Left ventricle myocardium inferior (tissue), 1 donor: ENCODE data around the gene PTPN3. TPM values are rescaled to one million over a fixed set of nuclear protein-coding genes. Genes with fewer than 3 reads are reported as not detected.

Source experiments
- DNase-seq: peaks from one replicate; pipeline ENCODE4 v3.0.0-alpha.2; 2020
- H3K27ac ChIP-seq: fragments of 200-600 bp; replicated peaks from 2 replicates; pipeline ENCODE4 v1.8.0; 2021
- H3K27me3 ChIP-seq: fragments of 200-600 bp; 2 replicates; pipeline ENCODE4 v1.8.0; 2021; ENCODE audit warnings: low read depth
- H3K36me3 ChIP-seq: fragments of 200-600 bp; 2 replicates; pipeline ENCODE4 v1.8.0; 2021
- H3K4me1 ChIP-seq: fragments of 200-600 bp; 2 replicates; pipeline ENCODE4 v1.8.0; 2021
- H3K4me3 ChIP-seq: fragments of 200-600 bp; 2 replicates; pipeline ENCODE4 v1.8.0; 2021; ENCODE audit warnings: mild to moderate bottlenecking, moderate library complexity
- H3K9me3 ChIP-seq: fragments of 200-600 bp; replicated peaks from 2 replicates; pipeline ENCODE4 v1.8.0; 2021
- intact Hi-C: fragments of 100-400 bp; cut with micrococcal nuclease; formaldehyde crosslinking; loops from one replicate; pipeline ENCODE4 v1.11.0; 2022
- total RNA-seq: library from RNA; stranded (reverse); fragmentation: NEBNext Ultra II Directional; extraction: Animal tissue kit (Norgen Biotek cat#: 25700); gene quantifications from one replicate; pipeline ENCODE4 v1.2.1, GENCODE V29; 2021
- TF ChIP-seq, protein P1 (sequence below): fragments of 200-600 bp; IDR thresholded peaks from 2 replicates; pipeline ENCODE4 v1.8.0; 2021; ENCODE audit warnings: antibody characterized with exemption, mild to moderate bottlenecking, borderline replicate concordance
- donor health status: DM: no; HTN: yes; CAD: no; lungs with severe emphysema.

The PTPN3 gene
- total RNA-seq, 1 donor from 2014 or later, result 27.4 TPM

DNA sequence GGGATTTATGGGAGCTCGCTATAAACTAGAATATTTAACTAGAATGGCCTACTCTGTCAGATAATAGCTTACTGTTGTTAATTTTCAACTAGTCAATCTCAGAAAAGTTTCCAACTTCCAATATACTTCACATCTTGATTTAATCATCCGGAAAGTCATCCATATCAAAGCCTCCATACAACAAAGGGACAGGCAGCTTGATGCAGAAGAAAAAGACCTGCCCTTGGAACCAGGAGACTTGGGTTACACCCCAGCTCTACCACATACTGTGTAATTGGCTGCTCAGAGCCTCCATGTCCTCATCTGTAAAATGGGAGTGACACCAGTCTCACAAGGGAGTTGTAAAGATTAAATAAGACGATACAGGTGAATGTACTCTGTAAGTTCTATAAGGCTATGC is 1.9 kb downstream of the PTPN3 start:
- no peak for DNase-seq
- H3K4me1 ChIP-seq, result peaks cover 21% of the 10 kb centered on the region
- no peak overlapping the region for H3K27ac ChIP-seq
- no peaks in the 10 kb centered on the region for H3K9me3 ChIP-seq
- H3K36me3 ChIP-seq, result no peaks in the 10 kb centered on the region
- TF ChIP-seq, protein P1, sequence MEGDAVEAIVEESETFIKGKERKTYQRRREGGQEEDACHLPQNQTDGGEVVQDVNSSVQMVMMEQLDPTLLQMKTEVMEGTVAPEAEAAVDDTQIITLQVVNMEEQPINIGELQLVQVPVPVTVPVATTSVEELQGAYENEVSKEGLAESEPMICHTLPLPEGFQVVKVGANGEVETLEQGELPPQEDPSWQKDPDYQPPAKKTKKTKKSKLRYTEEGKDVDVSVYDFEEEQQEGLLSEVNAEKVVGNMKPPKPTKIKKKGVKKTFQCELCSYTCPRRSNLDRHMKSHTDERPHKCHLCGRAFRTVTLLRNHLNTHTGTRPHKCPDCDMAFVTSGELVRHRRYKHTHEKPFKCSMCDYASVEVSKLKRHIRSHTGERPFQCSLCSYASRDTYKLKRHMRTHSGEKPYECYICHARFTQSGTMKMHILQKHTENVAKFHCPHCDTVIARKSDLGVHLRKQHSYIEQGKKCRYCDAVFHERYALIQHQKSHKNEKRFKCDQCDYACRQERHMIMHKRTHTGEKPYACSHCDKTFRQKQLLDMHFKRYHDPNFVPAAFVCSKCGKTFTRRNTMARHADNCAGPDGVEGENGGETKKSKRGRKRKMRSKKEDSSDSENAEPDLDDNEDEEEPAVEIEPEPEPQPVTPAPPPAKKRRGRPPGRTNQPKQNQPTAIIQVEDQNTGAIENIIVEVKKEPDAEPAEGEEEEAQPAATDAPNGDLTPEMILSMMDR, result no peak
- intact Hi-C loops, result no loop called here
- peaks cover 58% of the 10 kb centered on the region for H3K27me3 ChIP-seq
- H3K4me3 ChIP-seq, result no peak overlapping the region

DNA sequence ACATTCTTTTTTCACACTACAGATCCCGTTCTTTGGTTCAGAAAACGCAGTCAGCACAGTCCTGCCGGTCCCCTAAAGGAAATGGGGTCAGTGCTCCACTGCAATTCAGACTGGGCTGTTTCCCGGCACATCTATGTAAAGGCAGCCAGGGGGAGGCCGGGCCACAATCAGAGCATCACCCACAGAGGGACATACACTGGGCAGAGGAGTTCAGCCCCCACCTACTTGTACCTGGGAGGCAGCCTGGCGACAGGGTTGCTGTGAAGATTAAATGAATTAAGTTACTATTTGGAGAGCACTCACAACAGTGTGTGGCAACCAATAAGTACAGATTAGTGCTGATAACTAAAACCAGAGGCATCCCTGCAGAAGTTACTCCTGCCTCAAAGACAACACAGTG is 4.5 kb downstream of the PTPN3 start:
- no peak for DNase-seq
- no peaks in the 10 kb centered on the region for H3K36me3 ChIP-seq
- no peaks in the 10 kb centered on the region for H3K9me3 ChIP-seq
- no peak overlapping the region for H3K4me3 ChIP-seq
- no peak overlapping the region for H3K27ac ChIP-seq
- intact Hi-C loops, result no loop called here
- TF ChIP-seq, protein P1, result no peak
- peaks cover 8% of the 10 kb centered on the region for H3K4me1 ChIP-seq
- peaks cover 43% of the 10 kb centered on the region for H3K27me3 ChIP-seq

DNA sequence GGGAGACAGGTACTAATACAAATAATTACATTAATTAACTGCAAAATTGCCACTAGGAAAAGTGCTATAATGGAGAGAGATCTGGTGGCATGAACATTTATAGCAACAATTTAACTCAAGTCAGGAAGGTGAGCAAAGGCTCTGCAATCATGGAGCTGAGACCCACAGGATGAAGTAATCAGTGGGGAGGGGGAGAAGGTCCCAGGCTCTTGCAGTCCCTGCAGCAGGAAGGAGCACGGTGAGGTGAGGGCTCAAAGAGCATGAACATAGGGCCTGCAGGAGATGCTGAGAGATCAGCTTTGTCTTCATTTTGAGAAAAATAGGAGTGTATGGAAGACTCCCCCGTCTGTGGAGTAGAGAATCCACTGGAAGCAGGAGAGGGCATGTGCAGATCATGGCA is 6.5 kb downstream of the PTPN3 start:
- intact Hi-C loops, result no loop called here
- H3K27me3 ChIP-seq, result peaks cover 28% of the 10 kb centered on the region
- no peak overlapping the region for H3K4me3 ChIP-seq
- no peaks in the 10 kb centered on the region for H3K4me1 ChIP-seq
- no peak for DNase-seq
- no peak overlapping the region for H3K27ac ChIP-seq
- TF ChIP-seq, protein P1, result no peak
- H3K36me3 ChIP-seq, result no peaks in the 10 kb centered on the region
- no peaks in the 10 kb centered on the region for H3K9me3 ChIP-seq

DNA sequence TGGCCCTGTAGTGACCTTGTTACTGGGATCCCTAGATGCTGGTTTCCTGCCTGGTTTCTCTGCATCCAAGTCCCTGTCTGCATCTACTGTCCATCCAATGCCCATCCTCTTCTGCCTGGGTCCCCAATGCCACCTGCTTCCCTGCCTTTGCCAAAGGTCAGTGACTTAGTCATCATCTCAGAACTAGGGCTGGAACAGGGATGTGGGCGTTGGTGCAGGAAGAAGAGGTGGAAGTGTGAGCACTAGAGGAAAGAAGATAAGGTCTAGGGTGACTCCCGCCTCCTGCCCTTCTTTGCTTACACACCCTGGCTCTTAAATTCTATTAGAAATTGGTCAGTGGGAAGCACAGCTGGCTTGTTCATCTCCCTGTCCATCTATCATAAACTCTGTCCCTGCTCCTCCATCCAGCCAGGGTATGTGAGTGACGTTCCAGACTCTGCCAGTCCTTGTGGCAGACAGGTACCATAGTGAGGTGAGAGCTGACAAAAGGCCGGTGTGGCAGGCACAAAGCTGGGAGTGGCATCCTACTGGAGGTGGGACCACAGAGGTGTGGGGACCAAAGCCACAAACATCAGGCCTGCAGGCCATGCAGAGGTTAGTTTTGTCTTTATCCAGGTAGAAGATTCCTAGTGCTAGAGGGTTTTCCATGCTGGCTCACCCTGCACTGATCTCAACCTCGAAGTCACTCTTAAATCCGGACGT is 9.2 kb downstream of the PTPN3 start:
- Histone ChIP-seq H3K4me3 (no peak overlapping the region), H3K4me1 (no peaks in the 10 kb centered on the region), H3K9me3 (no peaks in the 10 kb centered on the region), H3K27ac (no peak overlapping the region), H3K36me3 (no peaks in the 10 kb centered on the region), H3K27me3 (peaks cover 2% of the 10 kb centered on the region)
- no peak for DNase-seq
- intact Hi-C loops, result no loop called here
- TF ChIP-seq, protein P1, result no peak

DNA sequence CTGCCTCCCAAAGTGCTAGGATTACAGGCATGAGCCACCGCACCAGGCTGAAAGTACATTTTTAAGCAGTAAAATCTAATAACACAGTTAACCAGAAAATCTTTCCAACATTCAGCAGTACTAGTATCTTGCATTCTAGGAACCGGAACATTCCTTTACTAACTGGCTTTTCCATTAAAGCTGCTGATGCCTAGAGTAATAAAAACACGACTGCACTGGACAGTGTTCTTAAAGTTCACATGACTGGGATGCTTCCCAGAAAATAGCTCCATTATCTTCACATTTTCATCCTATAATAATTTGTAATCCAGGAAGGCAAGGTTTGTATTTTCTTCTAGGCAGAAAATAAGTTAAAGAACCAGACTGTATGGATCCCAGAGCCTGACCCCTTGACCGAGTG is 9.8 kb downstream of the PTPN3 start:
- no peaks in the 10 kb centered on the region for H3K27me3 ChIP-seq
- TF ChIP-seq, protein P1, result no peak
- no peaks in the 10 kb centered on the region for H3K4me1 ChIP-seq
- intact Hi-C loops, result no loop called here
- no peaks in the 10 kb centered on the region for H3K9me3 ChIP-seq
- no peak overlapping the region for H3K27ac ChIP-seq
- no peak overlapping the region for H3K4me3 ChIP-seq
- no peak for DNase-seq
- no peaks in the 10 kb centered on the region for H3K36me3 ChIP-seq
